KOPT-K1 (cell line): ENCODE data around the gene EDDM13.
"Not testable (repeated sequence)": the region's sequence is repeated elsewhere in the genome, so short reads cannot be mapped to it uniquely, and the experiment has no call there.

Experiments used
- H3K27ac ChIP-seq: fragments of 200-600 bp; sonication (generic); 2 replicates; pipeline ENCODE4 v1.5.1; 2016; ENCODE audit warnings: antibody characterized with exemption, mild to moderate bottlenecking, low read depth, low read length; ENCODE audit not compliant: poor library complexity, severe bottlenecking
- H3K36me3 ChIP-seq: fragments of 200-600 bp; sonication (generic); 2 replicates; pipeline ENCODE4 v1.5.1; 2017; ENCODE audit warnings: antibody characterized with exemption, mild to moderate bottlenecking, low read length, moderate library complexity; ENCODE audit not compliant: insufficient read depth
- H3K9me3 ChIP-seq: fragments of 200-600 bp; sonication (generic); 2 replicates; pipeline ENCODE4 v1.5.1; 2017; ENCODE audit warnings: antibody characterized with exemption, low read length, mild to moderate bottlenecking; ENCODE audit not compliant: insufficient read depth, poor library complexity, severe bottlenecking

The EDDM13 gene

DNA sequence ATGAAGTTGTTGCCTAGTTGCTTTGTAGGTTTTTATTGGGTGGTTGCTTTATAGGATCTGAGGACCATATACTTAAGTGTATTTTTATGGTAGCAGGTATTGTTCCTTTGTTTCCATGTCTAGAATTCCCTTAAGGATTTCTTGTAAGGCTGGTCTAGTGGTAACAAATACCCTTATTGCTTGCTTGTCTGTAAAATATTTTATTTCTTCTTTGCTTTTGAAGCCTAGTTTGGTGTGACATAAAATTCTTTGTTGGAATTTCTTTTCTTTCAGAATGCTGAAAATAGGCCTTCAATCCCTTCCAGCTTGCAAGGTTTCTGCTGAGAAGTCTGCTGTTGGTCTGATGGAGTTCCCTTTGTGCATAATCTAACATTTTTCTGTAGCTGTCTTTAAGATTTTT lies 60.1 kb downstream of the EDDM13 start:
- Histone ChIP-seq H3K36me3 (no peaks in the 10 kb centered on the region), H3K9me3 (no peaks in the 10 kb centered on the region), H3K27ac (no peak overlapping the region)

- no peaks in the 10 kb centered on the region for H3K36me3 ChIP-seq
- H3K9me3 ChIP-seq: no peaks in the 10 kb centered on the region
- no peak overlapping the region for H3K27ac ChIP-seq
These were observed 61.0 kb downstream of the EDDM13 start for GRCh38 chr19:56333506-56333905.

- H3K36me3 ChIP-seq, H3K27ac ChIP-seq, H3K9me3 ChIP-seq: not testable (repeated sequence)
These were observed 62.8 kb downstream of the EDDM13 start for GRCh38 chr19:56335371-56335770.

DNA sequence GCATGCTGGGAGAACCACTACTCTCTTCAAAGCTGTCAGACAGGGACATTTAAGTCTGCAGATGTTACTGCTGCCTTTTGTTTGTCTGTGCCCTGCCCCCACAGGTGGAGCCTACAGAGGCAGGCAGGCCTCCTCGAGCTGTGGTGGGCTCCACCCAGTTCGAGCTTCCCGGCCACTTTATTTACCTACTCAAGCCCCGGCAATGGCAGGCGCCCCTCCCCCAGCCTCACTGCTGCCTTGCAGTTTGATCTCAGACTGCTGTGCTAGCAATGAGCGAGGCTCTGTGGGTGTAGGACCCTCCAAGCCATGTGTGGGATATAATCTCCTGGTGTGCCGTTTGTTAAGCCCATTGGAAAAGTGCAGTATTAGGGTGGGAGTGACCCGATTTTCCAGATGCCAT lies 64.5 kb downstream of the EDDM13 start:
- H3K9me3 ChIP-seq: peaks cover 24% of the 10 kb centered on the region
- H3K36me3 ChIP-seq: not testable (repeated sequence)

DNA sequence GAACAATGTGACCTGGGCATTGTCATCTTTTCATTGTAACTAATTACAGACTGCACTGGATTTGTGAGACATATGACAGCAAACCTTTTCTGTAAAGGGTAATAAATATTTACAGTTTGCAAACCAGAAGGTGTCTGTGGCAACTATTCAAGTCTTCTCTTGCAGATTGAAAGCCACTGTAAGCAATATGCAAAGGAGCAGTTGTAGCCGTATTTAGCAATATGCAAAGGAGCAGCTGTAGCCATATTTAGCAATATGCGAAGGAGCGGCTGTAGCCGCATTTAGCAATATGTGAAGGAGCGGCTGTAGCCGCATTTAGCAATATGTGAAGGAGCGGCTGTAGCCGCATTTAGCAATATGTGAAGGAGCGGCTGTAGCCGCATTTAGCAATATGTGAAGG lies 66.5 kb downstream of the EDDM13 start:
- H3K27ac ChIP-seq, H3K36me3 ChIP-seq: not testable (repeated sequence)
- H3K9me3 ChIP-seq: peaks cover 37% of the 10 kb centered on the region

More for the DNA sequence above, 64.5 kb downstream of the EDDM13 start:
- not testable (repeated sequence) for H3K27ac ChIP-seq

GRCh38 chr19:56341948-56342347 lies 69.4 kb downstream of the EDDM13 start:
- H3K9me3 ChIP-seq: peaks cover 37% of the 10 kb centered on the region
- no peaks in the 10 kb centered on the region for H3K36me3 ChIP-seq
- H3K27ac ChIP-seq: no peak overlapping the region

- Histone ChIP-seq H3K9me3 (peaks cover 13% of the 10 kb centered on the region), H3K27ac (no peak overlapping the region), H3K36me3 (no peaks in the 10 kb centered on the region)
These were observed 74.7 kb downstream of the EDDM13 start for GRCh38 chr19:56347163-56347778.

- Histone ChIP-seq H3K36me3 (no peaks in the 10 kb centered on the region), H3K9me3 (peaks cover 2% of the 10 kb centered on the region), H3K27ac (no peak overlapping the region)
These were observed 75.8 kb downstream of the EDDM13 start for GRCh38 chr19:56348289-56348877.

- H3K36me3 ChIP-seq: no peaks in the 10 kb centered on the region
- H3K27ac ChIP-seq: no peak overlapping the region
- no peaks in the 10 kb centered on the region for H3K9me3 ChIP-seq
These were observed 78.0 kb downstream of the EDDM13 start for GRCh38 chr19:56350416-56351045.

DNA sequence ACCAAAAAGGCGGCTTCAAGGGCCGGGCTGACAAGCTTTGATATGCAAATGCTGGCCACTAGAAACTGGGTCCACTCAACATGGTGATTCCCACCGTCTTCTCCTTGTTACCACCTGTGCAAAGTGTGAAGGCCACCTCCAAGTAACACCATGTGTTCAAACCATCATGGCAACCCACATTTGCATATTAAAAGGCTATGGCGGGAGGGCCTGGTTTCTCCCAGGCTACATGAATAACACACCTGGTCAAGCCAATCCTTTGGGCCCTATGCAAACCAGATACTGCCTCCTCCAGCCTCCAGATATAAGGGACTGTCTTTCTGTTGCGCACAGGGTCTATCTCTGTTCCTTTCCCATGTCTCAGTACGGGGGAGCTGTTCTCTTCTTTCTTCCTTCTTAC lies 78.7 kb downstream of the EDDM13 start:
- Histone ChIP-seq H3K9me3 (no peaks in the 10 kb centered on the region), H3K27ac (no peak overlapping the region), H3K36me3 (no peaks in the 10 kb centered on the region)

DNA sequence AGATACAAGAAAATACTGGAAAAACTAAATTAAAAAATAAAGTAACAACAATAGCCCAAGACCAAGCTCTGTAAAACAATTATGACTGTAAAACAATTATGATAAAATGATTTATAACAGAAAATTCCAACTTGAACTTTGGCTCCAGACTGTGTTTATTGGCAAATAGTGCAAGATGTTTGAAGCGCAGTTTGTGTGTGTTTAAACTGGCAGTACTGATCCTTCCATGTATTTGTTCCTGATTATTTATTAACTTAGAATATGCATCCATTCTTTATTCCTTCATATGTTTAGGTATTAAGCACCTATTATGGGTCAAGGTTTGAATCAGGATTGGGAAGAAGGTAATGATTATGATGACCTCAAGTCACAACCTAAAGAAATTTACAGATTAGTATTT lies 83.0 kb downstream of the EDDM13 start:
- H3K36me3 ChIP-seq: no peaks in the 10 kb centered on the region
- H3K27ac ChIP-seq: no peak overlapping the region
- peaks cover 26% of the 10 kb centered on the region for H3K9me3 ChIP-seq

DNA sequence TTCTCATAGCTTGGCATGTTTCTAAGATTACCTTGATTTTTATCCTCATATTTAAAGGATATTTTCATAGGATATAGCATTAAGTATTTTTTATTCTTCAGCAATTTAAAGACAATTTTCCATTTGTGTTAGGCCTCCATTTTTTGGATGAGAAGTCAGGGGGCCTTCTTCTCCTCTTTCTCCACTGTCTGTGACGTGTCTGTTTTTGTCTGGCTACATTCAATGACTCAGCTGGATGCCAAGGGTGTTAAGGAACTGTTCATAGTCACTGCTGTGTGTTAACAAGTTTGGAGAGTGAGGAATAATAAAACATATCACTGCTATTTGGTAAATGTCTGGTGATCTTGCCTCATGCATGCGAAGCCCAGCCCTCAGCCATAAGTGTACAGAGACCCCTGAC lies 84.4 kb downstream of the EDDM13 start:
- Histone ChIP-seq H3K9me3 (peaks cover 35% of the 10 kb centered on the region), H3K36me3 (no peaks in the 10 kb centered on the region), H3K27ac (no peak overlapping the region)
